ENCODE measurements around the gene PDE2A.

DNA sequence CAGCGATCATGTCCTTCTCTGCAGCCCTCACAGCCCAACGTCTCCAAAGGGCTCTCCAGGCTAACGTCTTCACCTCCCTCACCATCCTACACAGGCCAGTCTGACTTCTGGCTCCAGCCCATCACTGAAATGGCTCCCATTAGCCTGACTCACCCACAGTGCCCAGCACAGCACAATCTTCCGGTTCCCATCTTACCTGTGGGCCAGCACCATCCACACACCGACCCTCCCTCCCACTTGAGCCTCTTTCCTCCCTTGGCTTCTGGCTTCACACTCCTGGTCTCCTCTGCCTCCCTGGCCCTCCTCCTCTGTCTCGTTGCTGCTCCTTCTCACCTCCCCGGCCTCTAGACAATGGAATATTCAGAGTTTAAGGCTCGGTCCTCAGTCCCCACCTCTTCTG, 51.2 kb downstream of the PDE2A start:
- no peak for TF ChIP-seq GATA3 (IDR thresholded peaks at IDR 0.05; ENCODE audit: low read depth, low read length)
- no peak for TF ChIP-seq GATA2 (IDR thresholded peaks at IDR 0.05; ENCODE audit: low read depth, low read length)
